Measurements from ENCODE around the gene PLBD2.

Gene PLBD2

GRCh38 chr12:113391650-113392337, 33.4 kb downstream of the PLBD2 start:
- no peaks in the 10 kb centered on the region for H3K9me3 ChIP-seq (ENCODE audit: low read length)
- H3K36me3 ChIP-seq (ENCODE audit: insufficient read depth, low read length) = peaks cover 18% of the 10 kb centered on the region
- no peak overlapping the region for H3K4me3 ChIP-seq (ENCODE audit: low read depth in 1 of 2, low read length in 2 of 2)
- H3K4me1 ChIP-seq (ENCODE audit: insufficient read depth, low read length) = no peaks in the 10 kb centered on the region
- no peaks in the 10 kb centered on the region for H3K27me3 ChIP-seq (ENCODE audit: control insufficient read depth in 1 of 2, insufficient read depth in 2 of 2, low read length in 2 of 2)
- H3K27ac ChIP-seq (ENCODE audit: low read depth, low read length) = no peak overlapping the region
- no peak overlapping the region for H3K9ac ChIP-seq (ENCODE audit: low read length)

- no peak overlapping the region for H3K4me3 ChIP-seq (ENCODE audit: low read depth in 1 of 2, low read length in 2 of 2)
- H3K27ac ChIP-seq (ENCODE audit: low read depth, low read length) = no peak overlapping the region
- peaks cover 15% of the 10 kb centered on the region for H3K36me3 ChIP-seq (ENCODE audit: insufficient read depth, low read length)
- no peaks in the 10 kb centered on the region for H3K27me3 ChIP-seq (ENCODE audit: control insufficient read depth in 1 of 2, insufficient read depth in 2 of 2, low read length in 2 of 2)
- no peaks in the 10 kb centered on the region for H3K4me1 ChIP-seq (ENCODE audit: insufficient read depth, low read length)
- H3K9ac ChIP-seq (ENCODE audit: low read length) = no peak overlapping the region
- no peaks in the 10 kb centered on the region for H3K9me3 ChIP-seq (ENCODE audit: low read length)
These were observed 34.1 kb downstream of the PLBD2 start for GRCh38 chr12:113392520-113392919.

DNA sequence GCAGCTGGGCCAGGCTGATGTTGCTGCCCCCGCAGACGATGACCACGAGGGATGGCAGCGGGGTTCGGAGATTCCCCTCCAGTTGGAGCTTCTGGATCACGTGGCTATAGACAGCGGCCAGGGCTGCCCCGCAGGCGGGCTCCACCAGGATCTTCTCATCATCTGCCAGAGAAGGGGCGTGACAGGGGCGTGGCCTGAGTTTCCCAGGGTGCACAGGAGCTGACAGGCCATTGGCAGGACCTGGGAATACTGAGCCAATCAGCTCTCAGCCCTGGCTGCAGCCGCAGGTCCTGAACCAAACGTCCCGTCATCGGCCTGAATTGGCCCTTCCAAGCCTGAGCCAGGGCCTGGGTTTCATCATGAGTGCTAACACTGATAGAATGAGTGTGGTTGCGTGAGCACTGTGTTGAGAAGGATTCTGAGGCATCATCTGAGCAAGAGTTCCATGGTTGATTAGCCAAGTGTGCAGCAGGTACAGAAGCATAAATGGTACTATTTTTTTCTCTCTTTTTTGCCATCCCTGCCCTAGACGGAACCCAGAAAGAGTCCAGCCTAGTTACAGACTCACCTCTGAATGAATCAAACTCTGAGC, 34.7 kb downstream of the PLBD2 start:
- Histone ChIP-seq H3K4me3 (ENCODE audit: low read depth in 1 of 2, low read length in 2 of 2) (no peak overlapping the region), H3K4me1 (ENCODE audit: insufficient read depth, low read length) (no peaks in the 10 kb centered on the region), H3K9me3 (ENCODE audit: low read length) (no peaks in the 10 kb centered on the region), H3K9ac (ENCODE audit: low read length) (no peak overlapping the region), H3K27me3 (ENCODE audit: control insufficient read depth in 1 of 2, insufficient read depth in 2 of 2, low read length in 2 of 2) (no peaks in the 10 kb centered on the region), H3K36me3 (ENCODE audit: insufficient read depth, low read length) (peaks cover 13% of the 10 kb centered on the region), H3K27ac (ENCODE audit: low read depth, low read length) (no peak overlapping the region)

DNA sequence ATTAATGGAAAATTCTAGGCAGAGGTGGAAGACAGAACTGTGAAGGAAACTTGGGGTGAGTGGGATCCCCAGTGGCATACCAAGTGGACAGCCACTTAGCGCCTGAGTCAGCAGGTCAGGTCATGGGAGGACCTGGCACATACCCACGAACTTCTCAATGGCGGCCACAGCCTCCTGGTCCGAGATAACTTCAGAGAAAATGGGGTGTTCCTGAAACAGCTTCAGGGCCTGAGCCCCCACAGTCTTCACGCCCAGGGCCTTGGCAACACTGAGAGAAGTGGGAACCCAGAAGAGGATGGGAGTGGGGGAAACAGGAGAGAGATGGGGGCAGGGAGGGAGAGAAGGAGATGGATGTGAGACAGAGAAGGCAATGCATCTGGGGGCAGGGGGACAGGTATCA, 35.4 kb downstream of the PLBD2 start:
- H3K36me3 ChIP-seq (ENCODE audit: insufficient read depth, low read length) = peaks cover 13% of the 10 kb centered on the region

GRCh38 chr12:113395119-113395518, 36.7 kb downstream of the PLBD2 start:
- no peak overlapping the region for H3K27ac ChIP-seq (ENCODE audit: low read depth, low read length)
- no peaks in the 10 kb centered on the region for H3K9me3 ChIP-seq (ENCODE audit: low read length)
- peaks cover 0 to 5% of the 10 kb centered on the region in 2 donors for H3K27me3 ChIP-seq (ENCODE audit: control insufficient read depth in 1 of 2, insufficient read depth in 2 of 2, low read length in 2 of 2)
- H3K9ac ChIP-seq (ENCODE audit: low read length) = no peak overlapping the region
- no peaks in the 10 kb centered on the region for H3K4me1 ChIP-seq (ENCODE audit: insufficient read depth, low read length)
- no peak overlapping the region for H3K4me3 ChIP-seq (ENCODE audit: low read depth in 1 of 2, low read length in 2 of 2)
- H3K36me3 ChIP-seq (ENCODE audit: insufficient read depth, low read length) = peaks cover 11% of the 10 kb centered on the region

More for the DNA sequence above, 35.4 kb downstream of the PLBD2 start:
- Histone ChIP-seq H3K4me3 (ENCODE audit: low read depth in 1 of 2, low read length in 2 of 2) (no peak overlapping the region), H3K27me3 (ENCODE audit: control insufficient read depth in 1 of 2, insufficient read depth in 2 of 2, low read length in 2 of 2) (no peaks in the 10 kb centered on the region), H3K27ac (ENCODE audit: low read depth, low read length) (no peak overlapping the region), H3K9ac (ENCODE audit: low read length) (no peak overlapping the region), H3K9me3 (ENCODE audit: low read length) (no peaks in the 10 kb centered on the region), H3K4me1 (ENCODE audit: insufficient read depth, low read length) (no peaks in the 10 kb centered on the region)

GRCh38 chr12:113396200-113396599, 37.8 kb downstream of the PLBD2 start:
- Histone ChIP-seq H3K9ac (ENCODE audit: low read length) (no peak overlapping the region), H3K27ac (ENCODE audit: low read depth, low read length) (no peak overlapping the region), H3K4me1 (ENCODE audit: insufficient read depth, low read length) (no peaks in the 10 kb centered on the region), H3K36me3 (ENCODE audit: insufficient read depth, low read length) (peaks cover under 1% of the 10 kb centered on the region), H3K4me3 (ENCODE audit: low read depth in 1 of 2, low read length in 2 of 2) (no peak overlapping the region), H3K9me3 (ENCODE audit: low read length) (no peaks in the 10 kb centered on the region), H3K27me3 (ENCODE audit: control insufficient read depth in 1 of 2, insufficient read depth in 2 of 2, low read length in 2 of 2) (peaks cover 0 to 5% of the 10 kb centered on the region in 2 donors)

DNA sequence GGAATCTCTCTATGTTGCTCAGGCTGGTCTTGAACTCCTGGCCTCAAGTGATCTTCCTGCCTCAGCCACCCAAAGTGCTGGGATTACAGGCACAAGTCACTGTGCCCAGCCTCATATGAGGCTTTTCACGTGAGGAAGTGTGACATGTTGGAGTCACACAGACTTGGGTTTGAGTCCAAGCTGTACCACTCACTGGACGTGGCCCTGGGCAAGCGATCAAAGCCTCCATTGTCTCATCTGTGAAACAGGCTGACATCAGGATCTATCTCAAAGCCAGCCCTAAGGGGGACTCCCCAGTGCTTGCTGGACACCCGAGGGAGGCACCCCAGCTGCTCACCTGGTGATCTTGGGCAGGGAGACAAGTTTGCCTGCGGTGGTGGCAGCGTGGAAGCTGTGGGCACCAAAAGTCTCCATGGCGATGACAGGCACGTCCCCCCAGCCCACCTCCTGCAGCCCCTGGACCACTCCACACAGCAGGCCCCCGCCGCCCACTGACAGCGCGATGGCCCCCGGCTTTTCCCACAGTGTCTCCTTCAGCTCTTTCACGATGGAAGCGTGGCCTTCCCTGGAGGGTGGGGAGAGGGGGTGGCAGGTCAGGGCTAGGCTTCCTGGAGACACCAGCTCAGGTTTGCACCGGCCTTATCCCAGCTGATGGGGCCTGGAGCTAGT, 38.6 kb downstream of the PLBD2 start:
- Histone ChIP-seq H3K4me3 (ENCODE audit: low read depth in 1 of 2, low read length in 2 of 2) (no peak overlapping the region), H3K4me1 (ENCODE audit: insufficient read depth, low read length) (no peaks in the 10 kb centered on the region), H3K9me3 (ENCODE audit: low read length) (no peaks in the 10 kb centered on the region), H3K9ac (ENCODE audit: low read length) (no peak overlapping the region), H3K27me3 (ENCODE audit: control insufficient read depth in 1 of 2, insufficient read depth in 2 of 2, low read length in 2 of 2) (peaks cover 0 to 10% of the 10 kb centered on the region in 2 donors), H3K36me3 (ENCODE audit: insufficient read depth, low read length) (no peaks in the 10 kb centered on the region), H3K27ac (ENCODE audit: low read depth, low read length) (no peak overlapping the region)

- H3K9ac ChIP-seq (ENCODE audit: low read length) = no peak overlapping the region
- H3K36me3 ChIP-seq (ENCODE audit: insufficient read depth, low read length) = no peaks in the 10 kb centered on the region
- no peak overlapping the region for H3K27ac ChIP-seq (ENCODE audit: low read depth, low read length)
- H3K27me3 ChIP-seq (ENCODE audit: control insufficient read depth in 1 of 2, insufficient read depth in 2 of 2, low read length in 2 of 2) = peaks cover 0 to 10% of the 10 kb centered on the region in 2 donors
- H3K4me1 ChIP-seq (ENCODE audit: insufficient read depth, low read length) = no peaks in the 10 kb centered on the region
- H3K4me3 ChIP-seq (ENCODE audit: low read depth in 1 of 2, low read length in 2 of 2) = no peak overlapping the region
- no peaks in the 10 kb centered on the region for H3K9me3 ChIP-seq (ENCODE audit: low read length)
These were observed 39.3 kb downstream of the PLBD2 start for GRCh38 chr12:113397497-113398197.

- no peak overlapping the region for H3K27ac ChIP-seq (ENCODE audit: low read depth, low read length)
- H3K9ac ChIP-seq (ENCODE audit: low read length) = no peak overlapping the region
These were observed 40.2 kb downstream of the PLBD2 start for GRCh38 chr12:113398346-113399290.

DNA sequence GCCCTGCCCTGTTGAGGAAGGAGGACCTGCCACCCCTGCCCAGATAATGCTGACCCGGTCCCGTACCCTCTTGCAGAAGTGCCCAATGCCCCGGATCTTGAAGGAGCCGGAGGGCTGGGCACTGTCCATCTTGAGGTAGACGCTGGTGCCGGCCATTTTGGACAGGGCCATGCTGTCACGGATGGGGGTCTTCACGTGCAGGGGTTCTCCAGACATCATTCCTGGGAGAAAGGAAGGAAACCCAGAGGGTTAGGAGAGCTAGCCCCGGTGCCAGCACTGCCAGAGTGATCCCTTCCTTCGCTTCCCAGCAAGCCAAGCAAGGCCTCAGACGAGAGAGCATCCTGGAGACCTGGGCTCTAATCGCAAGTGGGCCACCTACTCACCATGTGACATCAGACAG, 41.1 kb downstream of the PLBD2 start:
- Histone ChIP-seq H3K9me3 (ENCODE audit: low read length) (no peaks in the 10 kb centered on the region), H3K27me3 (ENCODE audit: control insufficient read depth in 1 of 2, insufficient read depth in 2 of 2, low read length in 2 of 2) (peaks cover 0 to 10% of the 10 kb centered on the region in 2 donors), H3K36me3 (ENCODE audit: insufficient read depth, low read length) (no peaks in the 10 kb centered on the region), H3K4me1 (ENCODE audit: insufficient read depth, low read length) (no peaks in the 10 kb centered on the region), H3K9ac (ENCODE audit: low read length) (no peak overlapping the region), H3K27ac (ENCODE audit: low read depth, low read length) (no peak overlapping the region), H3K4me3 (ENCODE audit: low read depth in 1 of 2, low read length in 2 of 2) (no peak overlapping the region)

More at GRCh38 chr12:113398346-113399290, 40.2 kb downstream of the PLBD2 start:
- H3K36me3 ChIP-seq (ENCODE audit: insufficient read depth, low read length) = no peaks in the 10 kb centered on the region
- H3K4me1 ChIP-seq (ENCODE audit: insufficient read depth, low read length) = no peaks in the 10 kb centered on the region
- H3K4me3 ChIP-seq (ENCODE audit: low read depth in 1 of 2, low read length in 2 of 2) = no peak overlapping the region
- peaks cover 0 to 10% of the 10 kb centered on the region in 2 donors for H3K27me3 ChIP-seq (ENCODE audit: control insufficient read depth in 1 of 2, insufficient read depth in 2 of 2, low read length in 2 of 2)
- no peaks in the 10 kb centered on the region for H3K9me3 ChIP-seq (ENCODE audit: low read length)
